Fibroblast of lung (primary cell): ENCODE results near the gene ACR. TPM values are rescaled to one million over a fixed set of nuclear protein-coding genes. Genes with fewer than 3 reads are reported as not detected.
A peak's percentile ranks its signal among the peaks of the same experiment; 100 is the strongest.

Source experiments
- DNase-seq, 2 donors: peaks; one replicate each; pipeline versions ENCODE4 v3.0.0 to v3.0.0-alpha.2; 2010; ENCODE audit warnings: low read depth in 2 of 2
- H2AFZ ChIP-seq: 2 replicates; pipeline ENCODE4 v1.5.1; 2012; ENCODE audit warnings: low read length, control low read depth, inconsistent platforms
- H3K27ac ChIP-seq: 2 replicates; pipeline ENCODE4 v1.5.1; 2011; ENCODE audit warnings: low read length, control low read depth; ENCODE audit not compliant: insufficient read depth
- H3K27me3 ChIP-seq: 2 replicates; pipeline ENCODE4 v1.5.1; 2011; ENCODE audit warnings: mild to moderate bottlenecking, low read length; ENCODE audit not compliant: control insufficient read depth, insufficient read depth
- H3K36me3 ChIP-seq: 2 replicates; pipeline ENCODE4 v1.5.1; 2011; ENCODE audit warnings: low read length; ENCODE audit not compliant: control insufficient read depth, insufficient read depth
- H3K4me1 ChIP-seq: 2 replicates; pipeline ENCODE4 v1.5.1; 2011; ENCODE audit warnings: low read length; ENCODE audit not compliant: control insufficient read depth, insufficient read depth; ENCODE audit errors: extremely low read depth
- H3K4me2 ChIP-seq: 2 replicates; pipeline ENCODE4 v1.5.1; 2011; ENCODE audit warnings: low read length, control low read depth; ENCODE audit not compliant: insufficient read depth; ENCODE audit errors: extremely low read depth
- H3K4me3 ChIP-seq, 4 experiments: fragments of 200-600 bp in 1 of 4; sonication (generic) in 1 of 4; replicated peaks in 1 of 4; 2 replicates each; pipeline ENCODE4 v1.5.1; 2011 to 2016; ENCODE audit warnings: low read length in 4 of 4, low read depth in 3 of 4, mild to moderate bottlenecking in 3 of 4, control low read depth in 2 of 4, inconsistent platforms in 1 of 4, mixed read lengths in 1 of 4; ENCODE audit not compliant: insufficient read depth in 1 of 4; ENCODE audit errors: control extremely low read depth in 1 of 4
- H3K79me2 ChIP-seq: 2 replicates; pipeline ENCODE4 v1.5.1; 2012; ENCODE audit warnings: mild to moderate bottlenecking, low read length, inconsistent platforms; ENCODE audit not compliant: control insufficient read depth, insufficient read depth
- H3K9ac ChIP-seq: 2 replicates; pipeline ENCODE4 v1.5.1; 2011; ENCODE audit warnings: mild to moderate bottlenecking, low read length, control low read depth; ENCODE audit not compliant: insufficient read depth
- H3K9me3 ChIP-seq: 2 replicates; pipeline ENCODE4 v1.5.1; 2012; ENCODE audit warnings: low read depth, low read length; ENCODE audit not compliant: control insufficient read depth, insufficient read depth
- H4K20me1 ChIP-seq: 2 replicates; pipeline ENCODE4 v1.5.1; 2011; ENCODE audit warnings: low read length; ENCODE audit not compliant: control insufficient read depth, insufficient read depth; ENCODE audit errors: extremely low read depth
- EZH2 ChIP-seq: IDR thresholded peaks from 2 replicates; pipeline ENCODE4 v1.5.1; 2012; ENCODE audit warnings: low read length, control low read depth, mild to moderate bottlenecking; ENCODE audit errors: missing control alignments
- polyA plus RNA-seq, 2 donors: library from polyadenylated mRNA; depleted of rRNA in 1 of 2; stranded (reverse) in 1 of 2; unstranded in 1 of 2; fragments of >200 nt; gene quantifications; 2 replicates each; pipeline ENCODE4 v1.2.1, GENCODE V29; 2011 to 2012; ENCODE audit warnings: missing spikeins in 1 of 2
- total RNA-seq: library from RNA; depleted of rRNA; stranded (reverse); fragments of >200 nt; gene quantifications from 2 replicates; pipeline ENCODE4 v1.2.1, GENCODE V29; 2014
- TF ChIP-seq, protein P1 (sequence below), 2 donors: IDR thresholded peaks in 1 of 2; conservative IDR thresholded peaks in 1 of 2; 1 replicate in 1 of 2; 2 replicates in 1 of 2; pipeline ENCODE4 v1.5.1; 2011 to 2012; ENCODE audit warnings: low read length in 2 of 2, control low read depth in 1 of 2, inconsistent platforms in 1 of 2, low read depth in 1 of 2, mild to moderate bottlenecking in 1 of 2

The ACR gene
- total and polyA plus RNA-seq, 2 donors (not counting 1 experiment from before 2014, with no cell fraction given), result not detected

DNA sequence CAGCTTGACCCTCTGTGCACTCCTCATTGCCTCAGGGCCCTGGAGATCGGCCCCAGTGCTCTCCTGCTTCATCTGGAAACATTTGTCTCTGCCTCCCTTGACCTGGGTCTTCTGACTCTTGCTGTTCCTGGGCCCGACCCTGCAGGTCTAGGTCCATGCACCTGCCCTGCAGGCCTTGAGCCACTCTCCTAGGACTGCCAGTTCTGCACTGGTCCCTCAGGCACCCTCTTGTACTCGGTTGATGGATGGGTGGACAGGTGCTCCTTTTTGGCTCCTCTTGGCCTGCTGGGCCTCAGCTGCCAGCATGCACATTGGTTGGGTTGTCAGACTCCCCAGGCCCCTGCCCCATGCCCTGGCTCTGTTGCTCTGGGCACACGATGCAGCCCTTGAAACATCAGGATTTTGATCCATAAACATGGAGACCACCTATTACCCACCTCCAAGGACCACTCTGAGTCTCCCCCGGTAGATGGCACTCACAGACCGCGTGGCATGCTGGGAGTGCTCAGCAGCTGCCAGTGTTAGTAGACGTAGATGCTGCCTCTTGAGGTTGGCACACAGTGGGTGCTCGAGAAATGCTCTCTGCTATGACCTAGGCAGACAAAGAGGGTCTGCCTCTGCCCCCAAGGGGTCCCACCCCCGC, 20.2 kb upstream of the ACR start:
- H3K4me3 ChIP-seq, result no peak overlapping the region
- no peak overlapping the region for H3K4me2 ChIP-seq
- no peaks in the 10 kb centered on the region for H3K79me2 ChIP-seq
- H3K27ac ChIP-seq, result no peak overlapping the region
- no peak overlapping the region for H3K9ac ChIP-seq
- H2AFZ ChIP-seq, result no peak overlapping the region
- TF ChIP-seq, protein P1, sequence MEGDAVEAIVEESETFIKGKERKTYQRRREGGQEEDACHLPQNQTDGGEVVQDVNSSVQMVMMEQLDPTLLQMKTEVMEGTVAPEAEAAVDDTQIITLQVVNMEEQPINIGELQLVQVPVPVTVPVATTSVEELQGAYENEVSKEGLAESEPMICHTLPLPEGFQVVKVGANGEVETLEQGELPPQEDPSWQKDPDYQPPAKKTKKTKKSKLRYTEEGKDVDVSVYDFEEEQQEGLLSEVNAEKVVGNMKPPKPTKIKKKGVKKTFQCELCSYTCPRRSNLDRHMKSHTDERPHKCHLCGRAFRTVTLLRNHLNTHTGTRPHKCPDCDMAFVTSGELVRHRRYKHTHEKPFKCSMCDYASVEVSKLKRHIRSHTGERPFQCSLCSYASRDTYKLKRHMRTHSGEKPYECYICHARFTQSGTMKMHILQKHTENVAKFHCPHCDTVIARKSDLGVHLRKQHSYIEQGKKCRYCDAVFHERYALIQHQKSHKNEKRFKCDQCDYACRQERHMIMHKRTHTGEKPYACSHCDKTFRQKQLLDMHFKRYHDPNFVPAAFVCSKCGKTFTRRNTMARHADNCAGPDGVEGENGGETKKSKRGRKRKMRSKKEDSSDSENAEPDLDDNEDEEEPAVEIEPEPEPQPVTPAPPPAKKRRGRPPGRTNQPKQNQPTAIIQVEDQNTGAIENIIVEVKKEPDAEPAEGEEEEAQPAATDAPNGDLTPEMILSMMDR (conservative IDR thresholded peaks at IDR 0.05 in 1 of 2, IDR thresholded peaks at IDR 0.05 in 1 of 2; ENCODE audit: low read depth in 1 of 2, low read length in 2 of 2), result no peak
- no peak for TF ChIP-seq EZH2
- H4K20me1 ChIP-seq, result no peaks in the 10 kb centered on the region
- peaks cover 3% of the 10 kb centered on the region for H3K27me3 ChIP-seq
- H3K36me3 ChIP-seq, result no peaks in the 10 kb centered on the region
- no peak for DNase-seq
- no peaks in the 10 kb centered on the region for H3K9me3 ChIP-seq
- H3K4me1 ChIP-seq, result no peaks in the 10 kb centered on the region

DNA sequence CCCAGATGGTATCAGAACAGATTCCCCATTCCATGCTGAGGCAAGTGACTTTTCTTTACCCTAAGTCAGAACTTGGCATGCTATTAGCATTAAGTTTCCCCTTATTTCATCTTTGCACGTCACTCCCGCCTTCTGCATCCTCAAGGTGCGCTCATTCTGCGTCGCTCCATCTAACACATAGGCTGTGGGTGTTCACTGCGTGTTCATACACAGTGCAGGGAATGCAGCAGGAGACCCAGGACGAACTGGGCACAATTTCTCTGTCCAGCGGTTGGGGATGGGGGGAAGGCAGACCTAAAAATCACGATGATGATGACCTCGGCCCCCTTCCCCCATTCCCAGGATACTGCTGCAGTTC, 19.7 kb upstream of the ACR start:
- no peak for DNase-seq
- H3K9ac ChIP-seq, result no peak overlapping the region
- TF ChIP-seq EZH2, result no peak
- TF ChIP-seq, protein P1 (conservative IDR thresholded peaks at IDR 0.05 in 1 of 2, IDR thresholded peaks at IDR 0.05 in 1 of 2; ENCODE audit: low read depth in 1 of 2, low read length in 2 of 2), result no peak
- no peaks in the 10 kb centered on the region for H3K36me3 ChIP-seq
- H4K20me1 ChIP-seq, result no peaks in the 10 kb centered on the region
- no peak overlapping the region for H3K4me2 ChIP-seq
- H3K4me3 ChIP-seq, result no peak overlapping the region
- no peaks in the 10 kb centered on the region for H3K4me1 ChIP-seq
- peaks cover 3% of the 10 kb centered on the region for H3K27me3 ChIP-seq
- no peaks in the 10 kb centered on the region for H3K9me3 ChIP-seq
- no peak overlapping the region for H2AFZ ChIP-seq
- H3K79me2 ChIP-seq, result no peaks in the 10 kb centered on the region
- no peak overlapping the region for H3K27ac ChIP-seq

DNA sequence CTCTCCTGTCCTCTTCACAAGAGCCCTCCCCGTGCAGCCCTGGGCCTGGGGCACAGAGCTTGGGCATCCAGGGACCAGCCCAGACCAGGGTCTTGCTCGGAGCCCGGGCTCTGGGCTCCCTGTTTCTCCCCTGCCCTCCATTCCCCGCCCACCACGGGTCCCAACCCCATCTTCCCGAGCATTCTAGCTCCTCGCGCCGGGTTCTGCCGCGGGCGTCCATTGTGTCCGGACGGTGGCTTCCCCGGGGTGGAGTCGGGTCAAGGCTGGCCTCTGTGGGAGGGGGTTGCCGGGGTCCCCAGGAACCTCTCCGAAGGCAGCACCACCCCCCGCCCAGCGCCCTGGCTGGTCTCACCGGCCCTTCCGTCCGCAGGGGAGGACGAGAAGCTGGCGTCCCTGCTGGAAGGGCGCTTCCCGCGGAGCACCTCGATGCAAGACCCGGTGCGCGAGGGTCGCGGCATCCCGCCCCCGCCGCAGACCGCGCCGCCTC, 18.1 kb upstream of the ACR start:
- no peak for DNase-seq
- no peak overlapping the region for H3K4me2 ChIP-seq
- no peak overlapping the region for H3K9ac ChIP-seq
- no peaks in the 10 kb centered on the region for H3K9me3 ChIP-seq
- H3K4me3 ChIP-seq, result no peak overlapping the region
- H3K4me1 ChIP-seq, result no peaks in the 10 kb centered on the region
- TF ChIP-seq, protein P1 (conservative IDR thresholded peaks at IDR 0.05 in 1 of 2, IDR thresholded peaks at IDR 0.05 in 1 of 2; ENCODE audit: low read depth in 1 of 2, low read length in 2 of 2), result no peak
- peak; percentile 64 for TF ChIP-seq EZH2
- H3K27me3 ChIP-seq, result peaks cover 3% of the 10 kb centered on the region
- H3K79me2 ChIP-seq, result no peaks in the 10 kb centered on the region
- H4K20me1 ChIP-seq, result no peaks in the 10 kb centered on the region
- H3K27ac ChIP-seq, result no peak overlapping the region
- no peaks in the 10 kb centered on the region for H3K36me3 ChIP-seq
- H2AFZ ChIP-seq, result no peak overlapping the region
